Activated CD4-positive, alpha-beta T cell treated with anti-CD3 and anti-CD28 coated beads for 48 hours (primary cell): ENCODE measurements around the gene TESK1.
"Not testable (repeated sequence)": the region's sequence is repeated elsewhere in the genome, so short reads cannot be mapped to it uniquely, and the experiment has no call there.

ENCODE experiments used
- DNase-seq: peaks from one replicate; pipeline ENCODE4 v3.0.0-alpha.2; 2020

The TESK1 gene

DNA sequence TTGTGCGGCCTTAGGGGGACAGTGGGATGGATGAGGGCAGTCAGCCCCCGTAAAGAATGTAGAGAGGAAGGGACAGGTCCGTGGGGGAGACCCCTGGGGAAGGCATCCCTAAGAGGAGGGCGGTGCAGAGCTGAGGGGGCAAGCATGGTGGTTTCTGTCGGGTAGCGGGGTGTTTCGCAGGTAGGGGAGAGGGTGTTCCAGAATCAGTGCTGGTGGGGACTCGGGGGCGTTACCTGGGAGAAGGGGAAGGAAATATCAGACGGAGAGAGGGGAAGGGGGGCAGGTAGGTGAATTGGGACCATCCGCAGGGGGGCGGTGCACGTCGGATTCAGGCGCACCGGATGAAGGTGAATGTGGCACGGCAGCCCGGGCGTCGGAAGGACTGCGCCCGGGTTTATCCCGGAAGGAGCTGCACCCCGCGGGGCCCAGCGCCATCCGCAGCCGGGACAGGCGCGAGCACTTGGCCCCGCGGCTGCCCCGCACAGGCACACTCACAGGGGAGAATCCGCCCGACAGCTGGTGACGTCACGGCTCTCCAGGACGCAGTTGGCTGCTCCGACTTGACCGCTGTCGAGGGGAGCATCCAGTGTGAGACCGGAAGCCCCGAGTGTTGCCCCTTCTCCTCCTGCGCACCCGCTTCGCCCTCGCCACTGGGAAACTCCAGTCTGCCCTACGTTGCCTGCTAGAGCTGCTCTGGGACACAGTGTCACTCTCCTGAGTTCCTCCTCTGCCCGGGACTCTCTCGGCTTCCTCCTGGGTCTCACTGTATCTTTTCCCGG, 11.8 kb downstream of the TESK1 start:
- peak; percentile 72 for DNase-seq

DNA sequence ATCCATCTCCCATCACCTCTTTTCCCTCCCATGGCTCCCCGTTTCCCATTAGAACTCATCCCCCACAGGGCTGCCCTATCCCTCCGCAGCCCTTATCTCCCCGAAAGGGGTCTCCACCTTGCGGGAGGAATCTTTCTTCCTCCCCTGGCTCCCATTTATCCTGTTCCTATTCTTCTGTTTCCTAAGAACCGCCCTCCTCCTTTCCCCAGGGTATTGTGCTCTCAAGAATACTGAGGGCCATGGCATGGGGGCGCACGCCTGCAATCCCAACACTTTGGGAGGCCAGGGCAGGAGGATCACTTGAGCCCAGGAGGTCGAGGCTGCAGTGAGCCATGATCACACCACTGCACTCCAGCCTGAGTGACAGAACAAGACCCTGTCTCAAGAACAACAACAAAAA, 12.5 kb downstream of the TESK1 start:
- no peak for DNase-seq

DNA sequence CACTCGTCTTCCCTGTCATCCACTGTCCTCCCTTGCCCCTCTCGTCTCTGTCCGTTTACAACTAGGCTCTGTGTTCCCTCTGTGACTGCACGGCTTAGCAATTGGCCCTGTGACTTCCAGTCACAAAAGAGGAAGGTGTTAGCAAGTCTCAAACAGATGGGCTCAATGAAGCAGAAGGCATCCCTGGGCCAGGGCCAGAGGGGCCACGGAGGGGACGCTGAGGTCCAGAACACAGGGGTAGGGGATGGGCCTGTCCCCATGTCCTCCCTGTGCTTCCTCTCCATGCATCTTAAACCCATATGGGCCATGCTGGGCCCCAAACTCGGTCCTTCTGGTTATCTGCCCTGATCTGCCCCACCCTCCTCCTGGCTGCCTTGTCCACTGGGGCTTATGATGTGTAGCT, 13.3 kb downstream of the TESK1 start, which contains the start of gene CD72:
Gene CD72 (minus strand): TSS at position 89 of the 403 bp plus-strand sequence. CDS start 110 bp downstream, outside the sequence.
- no peak for DNase-seq

DNA sequence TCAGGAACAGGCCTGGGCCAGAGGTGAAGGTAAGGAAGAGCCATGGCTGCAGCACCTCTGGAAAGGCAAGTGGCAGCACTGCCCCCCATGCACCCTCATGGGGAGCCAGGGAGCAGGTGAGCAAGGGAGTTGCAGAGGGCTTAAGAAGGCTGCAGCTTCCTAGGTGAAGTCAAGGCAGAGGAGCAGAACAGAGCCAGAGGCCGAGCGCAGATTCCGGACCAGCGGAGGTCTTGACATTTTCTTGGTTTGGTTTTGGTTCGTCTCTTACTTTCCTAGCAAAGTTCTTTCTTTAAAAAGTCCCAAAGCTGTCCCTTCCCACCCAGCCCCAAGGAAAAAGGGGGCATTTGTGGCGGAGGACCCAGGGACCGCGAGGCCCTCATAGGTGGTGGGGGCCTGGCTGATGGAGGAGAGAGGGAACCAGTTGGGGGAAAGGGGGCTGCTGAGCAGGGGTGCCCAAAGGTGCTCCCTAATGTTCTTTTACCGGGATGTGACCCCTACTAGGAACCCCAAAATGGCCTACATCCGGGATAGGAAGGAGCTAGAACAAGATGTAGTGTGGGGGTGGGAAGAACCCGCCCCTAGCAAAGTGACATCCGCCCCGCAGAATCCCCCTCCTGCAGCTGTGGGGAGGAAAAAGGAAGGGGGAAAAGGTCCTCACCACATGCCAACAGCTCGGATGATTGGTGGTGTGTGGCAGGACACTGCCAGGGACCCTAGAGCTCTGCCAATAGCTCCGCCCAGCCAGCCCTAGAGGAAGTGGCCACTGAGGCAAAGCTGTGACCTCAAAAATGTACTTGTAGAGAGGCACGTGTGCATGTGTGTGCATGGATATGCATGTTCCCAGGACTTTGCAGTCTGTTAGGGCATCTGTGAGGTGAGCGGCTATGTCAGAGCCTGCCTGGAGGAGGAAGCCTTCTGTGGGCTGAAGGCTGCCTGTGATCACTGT, 14.1 kb downstream of the TESK1 start:
- peak; percentile 57 for DNase-seq

DNA sequence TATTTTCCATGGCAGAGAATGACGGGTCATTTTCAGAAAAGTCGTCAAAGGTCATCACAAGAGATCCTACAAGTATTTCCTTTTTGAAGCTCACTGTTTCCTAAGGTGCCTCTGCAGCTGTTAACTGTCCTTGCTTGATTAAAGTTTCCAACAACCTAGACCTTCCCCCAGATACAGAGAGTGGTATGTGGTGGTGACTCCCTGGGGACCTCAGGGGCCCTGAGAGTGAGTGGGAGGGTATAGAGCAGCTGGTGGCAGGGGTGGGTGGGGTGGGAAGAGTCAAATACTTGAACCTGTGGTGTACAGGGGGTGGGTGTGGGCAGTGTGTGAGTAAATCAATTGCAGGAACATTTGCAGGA, 14.7 kb downstream of the TESK1 start:
- DNase-seq: peak; percentile 33

DNA sequence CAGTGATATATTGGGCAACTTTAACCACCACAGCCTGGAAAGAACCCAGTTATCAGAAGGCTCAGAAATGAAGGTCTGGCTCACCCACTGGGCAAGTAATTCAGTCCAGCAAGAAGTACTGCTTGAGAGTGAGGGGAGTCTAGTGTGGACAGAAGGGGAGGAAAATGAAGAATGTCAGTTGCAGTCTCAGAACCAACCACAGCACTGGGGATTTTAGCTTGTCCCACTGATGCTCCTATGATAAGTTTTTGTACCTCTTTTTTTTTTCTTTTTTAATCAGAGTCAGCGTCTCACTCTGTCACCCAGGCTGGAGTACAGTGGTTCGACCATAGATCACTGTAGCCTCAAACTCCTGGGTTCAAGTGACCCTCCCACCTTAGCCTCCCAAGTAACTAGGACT, 22.5 kb downstream of the TESK1 start:
- no peak for DNase-seq

DNA sequence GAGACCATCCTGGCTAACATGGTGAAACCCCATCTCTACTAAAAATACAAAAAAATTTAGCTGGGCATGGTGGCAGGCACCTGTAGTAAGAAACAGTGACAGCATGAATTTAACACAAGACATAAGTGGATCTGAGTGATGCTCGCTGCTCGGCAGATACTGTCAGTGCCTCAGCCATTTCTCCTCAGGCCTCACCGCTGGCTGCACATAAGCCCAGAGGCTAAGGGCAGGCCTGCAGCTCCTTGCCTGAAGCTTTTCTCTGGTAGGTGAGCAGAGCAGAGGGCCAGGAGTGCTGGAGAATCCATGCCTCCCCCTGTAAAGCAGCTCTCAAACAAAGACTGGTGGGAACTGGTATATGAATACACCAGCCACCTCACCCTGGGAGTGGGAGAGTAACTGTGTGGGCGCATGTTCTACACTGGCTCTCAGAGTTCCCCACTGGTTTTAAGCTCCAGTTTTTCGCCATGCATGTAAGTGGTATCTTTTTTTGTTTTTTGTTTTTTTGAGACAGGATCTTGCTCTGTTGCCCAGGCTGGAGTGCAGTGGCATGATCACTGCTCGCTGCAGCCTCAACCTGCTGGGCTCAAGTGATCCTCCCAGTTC, 23.4 kb downstream of the TESK1 start:
- DNase-seq: no peak

DNA sequence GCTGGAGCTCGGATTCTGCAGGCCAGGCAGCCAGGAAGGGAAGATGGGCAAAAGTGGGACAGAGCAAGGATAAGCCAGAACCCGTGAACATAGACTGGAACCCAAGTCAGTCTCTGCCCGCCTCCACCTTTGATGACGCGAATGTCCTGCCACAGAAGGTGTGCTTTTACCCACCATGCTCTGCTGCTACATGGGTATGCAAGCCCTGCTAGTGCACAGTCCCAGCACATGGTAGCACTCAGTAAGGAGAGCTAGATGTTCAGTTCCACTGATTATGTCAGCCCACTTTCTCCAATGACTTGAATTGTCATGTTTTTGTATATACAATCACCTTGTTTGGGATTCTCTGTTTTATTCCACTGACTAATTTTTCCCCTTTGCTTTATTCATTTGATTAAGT, 24.5 kb downstream of the TESK1 start:
- DNase-seq: no peak

DNA sequence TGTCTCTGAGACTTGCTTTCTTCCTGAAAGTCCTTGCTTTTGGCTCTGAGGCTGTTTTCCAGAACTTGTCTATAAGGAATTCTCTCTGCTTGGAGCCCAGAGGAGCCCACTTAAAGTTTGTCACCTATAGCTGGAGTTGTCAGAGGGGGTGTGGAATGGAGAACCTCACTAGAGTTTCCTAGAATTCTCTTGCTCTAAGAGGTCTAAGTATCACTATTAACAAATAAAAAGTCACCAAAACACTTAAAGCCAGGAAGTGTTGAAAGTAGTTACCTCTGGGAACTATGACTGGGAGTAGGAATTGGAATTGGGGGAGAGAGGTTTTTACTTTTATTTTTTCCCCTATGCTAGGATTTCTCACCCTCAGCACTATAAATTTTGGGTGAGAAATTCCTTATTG, 30.7 kb downstream of the TESK1 start:
- DNase-seq: no peak

DNA sequence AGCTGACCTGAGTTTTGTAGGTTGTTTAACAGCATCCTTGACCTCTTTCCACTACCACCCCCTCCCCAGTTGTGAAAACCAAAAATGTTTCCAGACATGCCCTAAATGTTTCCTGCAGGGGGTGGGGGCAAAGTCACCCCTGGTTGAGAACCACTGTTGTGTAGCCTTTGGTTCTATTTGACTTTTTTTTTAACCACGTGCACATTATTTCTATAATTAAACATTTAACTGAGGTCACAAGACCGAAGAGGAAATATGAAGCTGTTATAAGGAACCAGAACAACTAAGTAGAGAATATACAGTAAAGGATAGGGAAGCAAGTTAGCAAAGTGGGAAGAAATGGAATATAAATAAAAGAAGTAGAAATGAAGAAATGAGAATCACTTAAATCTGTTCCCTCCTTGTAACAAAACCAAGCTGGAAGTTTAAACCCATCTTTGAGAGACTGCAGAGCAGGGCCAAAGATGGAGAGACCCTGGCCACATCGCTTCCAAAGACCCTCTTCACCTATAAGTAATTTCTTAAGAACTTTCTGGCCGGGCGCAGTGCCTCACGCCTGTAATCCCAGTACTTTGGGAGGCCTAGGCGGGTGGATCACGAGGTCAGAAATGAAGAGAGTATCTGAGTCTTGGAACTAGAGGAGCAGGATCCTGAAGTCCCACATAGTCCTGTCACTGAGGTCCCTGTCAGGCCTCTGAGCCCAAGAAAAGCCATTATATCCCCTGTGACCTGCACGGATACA, 31.2 kb downstream of the TESK1 start:
- no peak for DNase-seq

DNA sequence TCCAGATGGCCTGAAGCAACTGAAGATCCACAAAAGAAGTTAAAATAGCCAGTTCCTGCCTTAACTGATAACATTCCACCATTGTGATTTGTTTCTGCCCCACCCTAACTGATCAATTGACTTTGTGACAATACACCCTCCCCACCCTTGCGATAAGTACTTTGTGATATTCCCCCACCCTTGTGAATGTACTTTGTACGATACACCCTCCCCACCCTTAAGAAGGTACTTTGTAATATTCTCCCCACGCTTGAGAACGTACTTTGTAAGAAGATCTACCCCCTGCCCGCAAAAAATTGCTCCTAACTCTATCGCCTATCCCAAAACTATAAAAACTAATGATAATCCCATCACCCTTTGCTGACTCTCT, 31.8 kb downstream of the TESK1 start:
- DNase-seq: not testable (repeated sequence)

DNA sequence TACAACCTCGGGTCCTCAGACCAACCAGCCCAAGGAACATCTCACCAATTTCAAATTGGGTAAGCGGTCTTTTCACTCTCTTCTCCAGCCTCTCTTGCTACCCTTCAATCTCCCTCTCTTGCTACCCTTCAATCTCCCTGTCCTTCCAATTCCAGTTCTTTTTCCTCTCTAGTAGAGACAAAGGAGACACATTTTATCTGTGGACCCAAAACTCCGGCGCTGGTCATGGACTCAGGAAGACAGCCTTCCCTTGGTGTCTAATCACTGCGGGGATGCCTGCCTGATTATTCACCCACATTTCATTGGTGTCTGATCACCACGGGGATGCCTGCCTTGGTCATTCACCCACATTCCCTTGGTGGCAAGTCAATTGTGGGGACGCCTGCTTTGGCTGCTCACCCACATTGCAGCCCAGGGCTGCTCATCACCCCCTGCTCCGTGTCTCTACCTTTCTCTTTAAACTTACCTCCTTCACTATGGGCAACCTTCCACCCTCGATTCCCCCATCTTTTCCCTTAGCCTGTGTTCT, 32.4 kb downstream of the TESK1 start:
- not testable (repeated sequence) for DNase-seq

DNA sequence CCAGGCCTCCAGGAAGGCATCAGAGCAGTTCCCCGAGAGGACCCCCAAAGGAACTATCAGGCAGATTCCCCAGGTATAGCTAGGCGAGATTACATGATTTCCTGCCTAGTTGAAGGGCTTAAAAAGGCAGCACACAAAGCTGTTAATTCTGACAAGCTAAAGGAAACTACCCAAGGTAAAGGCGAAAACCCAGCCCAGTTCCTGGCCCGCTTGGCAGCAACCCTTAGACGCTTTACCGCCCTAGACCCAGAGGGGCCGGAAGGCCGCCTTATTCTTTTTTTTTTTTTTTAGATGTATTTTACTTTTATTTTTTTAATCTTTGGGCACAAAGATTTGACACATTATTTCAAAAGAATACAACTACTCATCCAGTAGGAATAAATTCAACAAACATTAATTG, 33.7 kb downstream of the TESK1 start:
- DNase-seq: not testable (repeated sequence)

DNA sequence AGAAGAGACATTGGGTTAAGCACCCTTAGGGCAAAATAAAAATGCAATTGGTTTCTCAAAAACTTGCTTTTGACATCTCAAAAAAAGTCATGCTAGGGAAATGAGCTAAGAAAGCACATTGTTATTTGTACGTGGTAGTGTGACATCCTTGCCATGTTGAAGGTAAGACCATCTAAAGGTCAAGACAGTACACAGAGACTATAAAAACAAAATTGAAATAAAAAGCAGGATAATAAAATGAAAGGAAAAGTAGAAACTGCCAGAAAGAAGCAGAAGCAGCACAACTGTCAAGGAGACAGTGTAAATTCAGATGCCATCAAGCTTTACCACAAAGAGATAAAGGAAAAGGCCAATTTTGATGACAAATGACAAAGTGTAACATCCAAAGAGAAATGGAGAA, 34.2 kb downstream of the TESK1 start:
- DNase-seq: not testable (repeated sequence)

DNA sequence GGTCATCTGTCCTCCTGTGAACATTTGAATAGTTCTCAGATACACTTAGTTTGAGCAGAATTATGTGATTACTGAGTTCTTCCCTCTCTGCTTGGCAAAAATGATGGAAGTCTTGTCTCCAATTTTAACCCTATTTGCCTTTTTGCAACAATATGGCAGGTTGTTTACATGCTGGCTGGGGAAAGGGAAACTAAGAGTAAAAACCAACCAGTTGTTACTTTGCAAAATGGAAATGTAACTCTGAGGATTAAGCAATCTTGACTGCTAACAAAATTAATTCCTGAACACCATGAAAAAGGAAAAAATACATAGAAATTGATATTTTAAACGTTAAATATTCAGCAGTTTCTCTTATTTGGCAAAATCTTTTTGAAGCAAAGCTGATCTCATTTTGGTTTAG, 34.6 kb downstream of the TESK1 start:
- DNase-seq: no peak

DNA sequence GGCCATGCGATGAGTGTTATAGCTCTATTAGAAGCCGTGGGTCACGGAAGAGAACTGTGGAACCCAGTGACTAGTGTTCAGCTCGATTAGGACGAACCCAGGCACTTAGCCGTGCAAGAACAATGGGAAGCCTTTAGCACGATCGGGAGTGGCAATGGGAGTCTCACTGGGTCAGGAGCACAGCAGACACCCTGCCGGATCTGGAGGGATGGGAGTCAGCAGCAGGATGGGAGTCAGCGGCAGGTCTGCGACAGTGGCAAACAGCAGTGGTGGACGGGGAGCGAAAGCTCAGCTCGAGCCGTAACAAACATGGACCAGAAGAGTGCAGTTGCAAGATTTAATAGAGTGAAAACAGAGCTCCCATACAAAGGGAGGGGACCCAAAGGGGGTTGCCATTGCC, 35.4 kb downstream of the TESK1 start:
- DNase-seq: not testable (repeated sequence)

DNA sequence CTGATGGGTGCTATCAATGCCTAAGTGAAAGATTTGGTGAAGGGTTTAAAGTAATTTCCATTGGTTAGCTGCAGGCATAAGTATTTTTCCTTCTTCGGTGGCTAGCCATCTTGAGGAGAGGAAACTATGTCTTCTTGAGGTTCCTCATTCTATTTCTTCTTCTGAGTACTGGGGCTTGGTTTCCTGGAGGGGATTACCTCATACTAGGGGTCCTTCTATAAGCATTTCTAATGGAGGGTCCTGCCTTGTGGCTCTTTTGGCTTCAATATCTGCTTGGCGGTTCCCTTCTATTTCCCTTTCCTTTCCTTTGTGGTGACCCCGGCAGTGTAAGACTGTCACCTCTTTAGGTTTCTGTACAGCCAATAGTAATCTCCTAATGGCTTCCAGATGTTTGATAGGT, 36.4 kb downstream of the TESK1 start:
- not testable (repeated sequence) for DNase-seq

DNA sequence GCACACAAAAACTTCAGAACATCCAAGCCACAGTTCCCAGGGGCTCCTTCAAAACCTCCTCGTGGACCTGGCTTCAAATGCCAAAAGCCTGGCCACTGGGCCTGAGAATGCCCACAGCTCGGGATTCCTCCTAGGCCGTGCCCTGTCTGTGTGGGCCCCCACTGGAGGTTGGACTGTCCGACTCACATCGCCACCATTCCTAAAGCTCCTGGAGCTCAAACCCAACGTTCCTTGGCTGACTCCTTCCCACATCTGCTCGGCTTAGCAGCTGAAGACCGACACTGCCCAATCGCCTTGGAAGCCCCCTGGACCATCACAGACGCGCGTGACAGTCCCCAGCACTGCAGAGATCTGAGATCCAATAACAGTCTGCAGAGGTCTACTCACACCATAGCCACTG, 38.0 kb downstream of the TESK1 start:
- DNase-seq: no peak

DNA sequence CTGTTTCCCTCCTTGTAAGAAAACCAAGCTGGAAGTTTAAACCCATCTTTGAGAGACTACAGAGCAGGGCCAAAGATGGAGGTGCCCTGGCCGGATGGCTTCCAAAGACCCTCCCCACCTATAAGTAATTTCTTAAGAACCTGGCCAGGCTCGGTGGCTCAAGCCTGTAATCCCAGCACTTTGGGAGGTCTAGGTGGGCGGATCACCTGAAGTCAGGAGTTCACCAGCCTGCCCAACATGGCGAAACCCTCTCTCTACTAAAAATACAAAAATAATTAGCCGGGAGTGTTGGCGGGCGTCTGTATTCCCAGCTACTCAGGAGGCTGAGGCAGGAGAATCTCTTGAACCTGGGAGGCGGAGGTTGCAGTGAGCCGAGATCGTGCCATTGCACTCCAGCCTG, 40.7 kb downstream of the TESK1 start:
- DNase-seq: not testable (repeated sequence)

DNA sequence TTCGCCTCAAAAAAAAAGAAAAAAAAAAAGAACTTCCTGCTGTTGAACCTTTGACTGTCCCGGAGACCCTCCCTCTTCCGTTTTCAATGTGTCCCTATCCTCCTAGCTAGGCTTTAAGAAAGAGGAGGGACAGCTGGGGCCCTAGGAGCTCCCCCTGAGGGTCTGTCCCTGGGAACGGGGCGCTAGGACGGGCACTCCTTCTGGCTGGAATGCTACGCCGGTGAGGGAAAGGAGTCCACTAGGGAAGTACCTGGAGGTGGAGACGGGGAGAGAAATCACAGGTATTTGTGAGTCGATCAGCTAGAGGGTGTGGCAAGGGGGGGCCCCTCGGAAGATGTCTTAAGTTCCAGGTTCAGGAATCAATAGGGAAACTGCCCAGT, 41.1 kb downstream of the TESK1 start:
- DNase-seq: no peak

DNA sequence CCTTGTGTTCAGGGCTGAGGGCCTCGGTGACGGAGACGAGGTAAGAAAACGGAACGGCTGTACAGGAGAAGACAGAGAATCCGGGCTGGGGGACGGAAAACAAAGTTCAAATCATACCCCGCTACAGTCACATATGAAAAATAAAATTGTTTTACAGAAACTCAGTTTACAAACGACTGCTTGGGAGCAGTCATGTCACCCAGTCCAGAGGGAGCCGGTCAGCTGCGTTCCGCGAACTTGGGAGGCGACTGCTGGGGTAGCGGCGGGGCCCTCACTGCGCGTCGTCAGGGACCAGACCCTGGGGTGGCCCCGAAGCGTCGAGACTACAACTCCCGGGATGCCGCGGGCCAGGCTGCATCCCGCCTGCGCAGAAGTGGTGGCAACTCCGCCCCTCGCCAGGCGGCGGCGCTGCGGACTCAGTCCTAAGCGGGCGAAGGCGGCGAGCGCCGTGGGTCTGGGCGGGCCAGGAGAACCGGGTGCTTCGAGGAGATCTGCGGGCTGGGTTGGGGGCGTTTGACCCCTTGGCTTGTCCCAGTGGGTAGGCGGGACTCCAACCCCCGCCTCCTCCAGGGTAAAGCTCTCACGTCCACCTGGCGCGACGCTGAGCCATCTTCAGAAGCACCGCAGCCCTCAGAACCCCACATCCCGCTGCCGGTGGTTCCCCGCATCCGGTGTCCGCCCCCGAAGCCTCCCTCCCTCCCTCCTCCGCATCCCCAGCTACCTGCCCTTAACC, 41.6 kb downstream of the TESK1 start:
- peak; percentile 95 for DNase-seq
